Natural killer cell (primary cell): ENCODE data around the gene NR2F1-AS1. TPM values are rescaled to one million over a fixed set of nuclear protein-coding genes. Genes with fewer than 3 reads are reported as not detected.
A peak's percentile ranks its signal among the peaks of the same experiment; 100 is the strongest.

ENCODE experiments used
- ATAC-seq, 3 donors: fragments of 150-1000 bp in 2 of 3; fragments of 200-7000 bp in 1 of 3; cut with Tn5 transposase; 1 replicate in 1 of 3; 2 replicates in 2 of 3; pipeline ENCODE4 v1.10.0; 2021; ENCODE audit warnings: mild to moderate bottlenecking in 2 of 3, moderate library complexity in 2 of 3
- DNase-seq, 2 donors: peaks; one replicate each; pipeline versions ENCODE4 v3.0.0 to v3.0.0-alpha.2; 2013 to 2021; ENCODE audit warnings: mixed read lengths in 1 of 2
- H3K27ac ChIP-seq: one replicate; pipeline ENCODE4 v1.5.1; 2013; ENCODE audit warnings: mild to moderate bottlenecking, low read length
- H3K27me3 ChIP-seq: one replicate; pipeline ENCODE4 v1.6.1; 2013; ENCODE audit warnings: low read length; ENCODE audit not compliant: control insufficient read depth, insufficient read depth
- H3K36me3 ChIP-seq: one replicate; pipeline ENCODE4 v1.6.1; 2013; ENCODE audit warnings: low read length; ENCODE audit not compliant: control insufficient read depth, insufficient read depth
- H3K4me1 ChIP-seq: one replicate; pipeline ENCODE4 v1.6.1; 2013; ENCODE audit warnings: low read length; ENCODE audit not compliant: control insufficient read depth, insufficient read depth
- H3K4me3 ChIP-seq: one replicate; pipeline ENCODE4 v1.5.1; 2013; ENCODE audit warnings: low read length
- H3K9me3 ChIP-seq: one replicate; pipeline ENCODE4 v1.6.1; 2013; ENCODE audit warnings: low read length; ENCODE audit not compliant: control insufficient read depth, insufficient read depth
- H3K27ac Mint-ChIP-seq, 2 donors: one replicate each; pipeline ENCODE4 v1.8.0; 2022; ENCODE audit warnings: mild to moderate bottlenecking in 2 of 2, mixed read lengths in 2 of 2, moderate library complexity in 1 of 2
- H3K27me3 Mint-ChIP-seq, 2 donors: one replicate each; pipeline ENCODE4 v1.8.0; 2022; ENCODE audit warnings: low read depth in 2 of 2, mixed read lengths in 2 of 2
- H3K36me3 Mint-ChIP-seq: one replicate; pipeline ENCODE4 v1.8.0; 2022; ENCODE audit warnings: mixed read lengths
- H3K4me1 Mint-ChIP-seq, 2 donors: one replicate each; pipeline ENCODE4 v1.8.0; 2022; ENCODE audit warnings: mixed read lengths in 2 of 2
- H3K4me3 Mint-ChIP-seq: one replicate; pipeline ENCODE4 v1.8.0; 2022; ENCODE audit warnings: mild to moderate bottlenecking, moderate library complexity, mixed read lengths
- H3K9me3 Mint-ChIP-seq, 2 donors: one replicate each; pipeline ENCODE4 v1.8.0; 2022; ENCODE audit warnings: mixed read lengths in 2 of 2
- WGBS: methylation state at CpG from one replicate; pipeline ENCODE4 v1.1.7; 2013; ENCODE audit warnings: missing lambda C conversion rate; ENCODE audit not compliant: insufficient coverage; 5-methylcytosine and 5-hydroxymethylcytosine counted together
- intact Hi-C: fragments of 100-400 bp; cut with micrococcal nuclease; formaldehyde crosslinking; loops from one replicate; pipeline ENCODE4 v1.14.2; 2022
- total RNA-seq, 4 donors: library from RNA; stranded (reverse); fragments of 120-200 nt in 1 of 4; gene quantifications; one replicate each; pipeline versions ENCODE4 v1.2.3 to v1.2.4, GENCODE V29; 2013 to 2022
- TF ChIP-seq, protein P1 (sequence below): fragments of 200-600 bp; IDR thresholded peaks from one replicate; pipeline ENCODE4 v1.8.0; 2022; ENCODE audit warnings: antibody characterized with exemption

The NR2F1-AS1 gene
- total RNA-seq, 3 donors from 2014 or later (not counting 1 experiment from before 2014, with no cell fraction given), result not detected

DNA sequence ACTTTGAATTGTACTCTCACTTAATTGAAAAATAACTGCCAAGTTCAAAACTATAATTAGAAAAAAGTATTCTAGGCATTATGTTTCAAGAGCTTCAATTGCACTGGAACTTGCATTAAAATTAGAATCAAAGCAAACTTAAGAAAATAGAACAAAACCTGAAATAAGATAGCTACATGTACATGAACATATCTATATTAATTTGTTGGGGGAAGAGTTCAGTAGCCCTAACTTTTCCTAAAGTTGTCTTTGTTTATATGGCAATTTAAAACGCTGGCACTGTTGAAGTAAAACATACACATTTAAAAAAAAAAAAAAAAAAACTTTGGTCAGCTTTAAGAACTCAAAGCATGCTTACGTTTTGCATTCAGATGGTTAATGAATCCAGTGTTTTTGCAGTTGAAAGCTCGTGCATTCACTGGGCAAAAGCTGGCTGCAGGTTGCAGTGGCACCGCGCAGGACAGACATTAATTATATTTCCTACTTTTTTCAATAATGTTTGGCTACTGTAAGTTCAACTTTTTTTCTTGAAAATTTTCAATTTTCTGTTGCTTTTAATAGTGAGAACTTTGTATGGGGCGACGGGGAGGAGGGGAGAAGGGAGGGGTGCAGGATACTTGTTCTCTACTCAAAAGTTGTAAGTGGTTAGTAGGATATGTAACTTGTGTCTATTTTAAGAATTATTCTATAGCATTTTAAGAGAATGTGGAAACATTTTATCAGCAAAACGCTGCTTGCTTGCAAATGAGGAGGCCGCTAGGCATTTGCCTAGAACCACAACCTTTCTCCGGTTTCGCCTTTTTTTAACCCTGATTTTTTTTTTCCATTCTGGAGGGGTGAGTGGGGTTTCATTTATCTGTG lies 5.9 kb upstream of the NR2F1-AS1 start:
- Mint-ChIP-seq H3K27me3 (peaks cover 46 to 60% of the 10 kb centered on the region in 2 donors), H3K9me3 (no peaks in the 10 kb centered on the region), H3K4me3 (peak overlapping the region; percentile 59), H3K36me3 (no peaks in the 10 kb centered on the region), H3K27ac (no peak overlapping the region), H3K4me1 (peaks cover 20 to 22% of the 10 kb centered on the region in 2 donors)
- intact Hi-C loops, result no loop called here
- 26% methylated on average over 11 of the region's 11 CpGs for WGBS
- ATAC-seq (no peak), DNase-seq (no peak)
- peaks cover 32% of the 10 kb centered on the region for H3K4me1 ChIP-seq
- H3K9me3 ChIP-seq, result no peaks in the 10 kb centered on the region
- no peaks in the 10 kb centered on the region for H3K36me3 ChIP-seq
- H3K27ac ChIP-seq, result no peak overlapping the region
- H3K4me3 ChIP-seq, result no peak overlapping the region
- TF ChIP-seq, protein P1, sequence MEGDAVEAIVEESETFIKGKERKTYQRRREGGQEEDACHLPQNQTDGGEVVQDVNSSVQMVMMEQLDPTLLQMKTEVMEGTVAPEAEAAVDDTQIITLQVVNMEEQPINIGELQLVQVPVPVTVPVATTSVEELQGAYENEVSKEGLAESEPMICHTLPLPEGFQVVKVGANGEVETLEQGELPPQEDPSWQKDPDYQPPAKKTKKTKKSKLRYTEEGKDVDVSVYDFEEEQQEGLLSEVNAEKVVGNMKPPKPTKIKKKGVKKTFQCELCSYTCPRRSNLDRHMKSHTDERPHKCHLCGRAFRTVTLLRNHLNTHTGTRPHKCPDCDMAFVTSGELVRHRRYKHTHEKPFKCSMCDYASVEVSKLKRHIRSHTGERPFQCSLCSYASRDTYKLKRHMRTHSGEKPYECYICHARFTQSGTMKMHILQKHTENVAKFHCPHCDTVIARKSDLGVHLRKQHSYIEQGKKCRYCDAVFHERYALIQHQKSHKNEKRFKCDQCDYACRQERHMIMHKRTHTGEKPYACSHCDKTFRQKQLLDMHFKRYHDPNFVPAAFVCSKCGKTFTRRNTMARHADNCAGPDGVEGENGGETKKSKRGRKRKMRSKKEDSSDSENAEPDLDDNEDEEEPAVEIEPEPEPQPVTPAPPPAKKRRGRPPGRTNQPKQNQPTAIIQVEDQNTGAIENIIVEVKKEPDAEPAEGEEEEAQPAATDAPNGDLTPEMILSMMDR, result no peak
- peaks cover 75% of the 10 kb centered on the region for H3K27me3 ChIP-seq

DNA sequence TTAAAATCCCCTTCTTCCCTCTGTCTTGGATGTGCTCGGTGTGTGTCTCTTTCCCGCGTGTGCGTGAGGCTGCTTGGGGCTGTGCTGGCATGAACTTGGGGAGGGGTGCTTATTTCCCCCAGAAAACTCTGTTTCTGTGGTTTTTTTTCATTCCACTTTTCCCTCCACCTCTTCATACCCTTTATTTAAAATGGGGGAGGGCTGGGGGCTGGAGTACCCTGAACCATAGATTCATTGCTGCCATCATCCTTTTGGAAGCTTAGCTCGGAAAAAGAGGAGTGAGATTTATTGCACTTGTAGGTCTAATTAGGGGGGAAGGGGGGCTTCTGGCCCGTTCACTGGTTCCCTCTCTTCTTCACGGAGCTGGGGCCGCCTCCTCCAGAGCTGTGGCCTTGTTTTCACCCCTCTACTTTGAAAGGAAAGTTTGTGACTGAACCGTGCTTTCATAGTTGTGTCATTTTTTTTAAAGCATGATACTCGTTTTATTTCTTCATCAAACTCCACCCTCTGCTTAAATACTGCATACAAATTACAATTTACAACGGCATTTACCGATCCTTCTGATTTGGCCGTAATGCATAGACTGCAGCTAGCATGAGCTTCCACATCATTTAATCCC lies 4.9 kb upstream of the NR2F1-AS1 start:
- Mint-ChIP-seq H3K27ac (no peak overlapping the region), H3K4me3 (peak overlapping the region; percentile 87), H3K27me3 (peaks cover 41 to 55% of the 10 kb centered on the region in 2 donors), H3K9me3 (no peaks in the 10 kb centered on the region), H3K4me1 (peaks cover 24 to 25% of the 10 kb centered on the region in 2 donors), H3K36me3 (no peaks in the 10 kb centered on the region)
- Histone ChIP-seq H3K27me3 (peaks cover 66% of the 10 kb centered on the region), H3K27ac (no peak overlapping the region), H3K36me3 (no peaks in the 10 kb centered on the region), H3K9me3 (no peaks in the 10 kb centered on the region), H3K4me3 (no peak overlapping the region), H3K4me1 (peaks cover 41% of the 10 kb centered on the region)
- intact Hi-C loops, result no loop called here
- ATAC-seq (no peak), DNase-seq (no peak)
- WGBS, result 18% methylated on average over 4 of the region's 13 CpGs
- TF ChIP-seq, protein P1, result no peak

DNA sequence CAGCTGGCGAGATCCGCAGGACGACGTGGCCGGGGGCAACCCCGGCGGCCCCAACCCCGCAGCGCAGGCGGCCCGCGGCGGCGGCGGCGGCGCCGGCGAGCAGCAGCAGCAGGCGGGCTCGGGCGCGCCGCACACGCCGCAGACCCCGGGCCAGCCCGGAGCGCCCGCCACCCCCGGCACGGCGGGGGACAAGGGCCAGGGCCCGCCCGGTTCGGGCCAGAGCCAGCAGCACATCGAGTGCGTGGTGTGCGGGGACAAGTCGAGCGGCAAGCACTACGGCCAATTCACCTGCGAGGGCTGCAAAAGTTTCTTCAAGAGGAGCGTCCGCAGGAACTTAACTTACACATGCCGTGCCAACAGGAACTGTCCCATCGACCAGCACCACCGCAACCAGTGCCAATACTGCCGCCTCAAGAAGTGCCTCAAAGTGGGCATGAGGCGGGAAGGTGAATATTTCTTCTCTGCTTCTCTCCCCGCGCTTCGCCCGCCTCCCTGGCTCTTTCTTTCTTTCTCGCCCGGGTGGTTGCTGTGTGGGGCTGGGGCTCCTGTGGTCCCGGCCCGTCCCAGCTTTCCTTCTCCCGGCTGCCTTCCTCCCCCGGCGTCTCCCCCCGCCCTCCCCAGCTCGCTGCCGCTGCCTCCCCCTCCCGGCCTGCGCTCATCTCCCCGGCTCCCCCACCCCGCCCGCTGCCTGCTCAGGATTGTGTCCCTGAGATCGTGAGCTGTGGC lies 4.2 kb upstream of the NR2F1-AS1 start:
- intact Hi-C loops, result no loop called here
- Histone ChIP-seq H3K36me3 (no peaks in the 10 kb centered on the region), H3K9me3 (no peaks in the 10 kb centered on the region), H3K4me1 (peaks cover 48% of the 10 kb centered on the region), H3K4me3 (no peak overlapping the region), H3K27me3 (peaks cover 70% of the 10 kb centered on the region), H3K27ac (no peak overlapping the region)
- Mint-ChIP-seq H3K4me3 (peak overlapping the region; percentile 87), H3K9me3 (no peaks in the 10 kb centered on the region), H3K4me1 (peaks cover 31 to 32% of the 10 kb centered on the region in 2 donors), H3K36me3 (peaks cover 6% of the 10 kb centered on the region), H3K27ac (no peak overlapping the region), H3K27me3 (peaks cover 46 to 55% of the 10 kb centered on the region in 2 donors)
- no peak for DNase-seq
- 3% methylated on average over 66 of the region's 70 CpGs for WGBS
- TF ChIP-seq, protein P1, result no peak
- ATAC-seq, result no peak
